PFSK-1 (cell line): ENCODE data around the gene TCOF1.

Experiments
- FOXP2 ChIP-seq: optimal IDR thresholded peaks from 2 replicates; pipeline ENCODE3; 2011; ENCODE audit warnings: borderline replicate concordance, control low read depth, inconsistent platforms; ENCODE audit not compliant: insufficient read depth; ENCODE audit errors: extremely low read length, extremely low read depth
- POLR2AphosphoS5 ChIP-seq: IDR thresholded peaks from 2 replicates; pipeline ENCODE4 v1.6.1; 2012; ENCODE audit warnings: low read depth, mild to moderate bottlenecking, control low read depth, low read length, moderate library complexity
- SIN3A ChIP-seq: IDR thresholded peaks from 2 replicates; pipeline ENCODE4 v1.6.1; 2012; ENCODE audit warnings: mild to moderate bottlenecking, low read length, moderate library complexity, borderline replicate concordance; ENCODE audit not compliant: insufficient read depth
- TAF1 ChIP-seq: IDR thresholded peaks from 2 replicates; pipeline ENCODE4 v1.6.1; 2012; ENCODE audit warnings: low read length, control low read depth, borderline replicate concordance; ENCODE audit not compliant: insufficient read depth
- TF ChIP-seq, protein P1 (sequence below), 2 experiments: IDR thresholded peaks; 2 replicates each; pipeline versions ENCODE4 v1.6.1 to v1.8.0; 2011 to 2012; ENCODE audit warnings: low read depth in 2 of 2, low read length in 2 of 2, control low read depth in 1 of 2, inconsistent platforms in 1 of 2, mild to moderate bottlenecking in 1 of 2, moderate library complexity in 1 of 2; ENCODE audit not compliant: insufficient read depth in 1 of 2

Gene TCOF1

DNA sequence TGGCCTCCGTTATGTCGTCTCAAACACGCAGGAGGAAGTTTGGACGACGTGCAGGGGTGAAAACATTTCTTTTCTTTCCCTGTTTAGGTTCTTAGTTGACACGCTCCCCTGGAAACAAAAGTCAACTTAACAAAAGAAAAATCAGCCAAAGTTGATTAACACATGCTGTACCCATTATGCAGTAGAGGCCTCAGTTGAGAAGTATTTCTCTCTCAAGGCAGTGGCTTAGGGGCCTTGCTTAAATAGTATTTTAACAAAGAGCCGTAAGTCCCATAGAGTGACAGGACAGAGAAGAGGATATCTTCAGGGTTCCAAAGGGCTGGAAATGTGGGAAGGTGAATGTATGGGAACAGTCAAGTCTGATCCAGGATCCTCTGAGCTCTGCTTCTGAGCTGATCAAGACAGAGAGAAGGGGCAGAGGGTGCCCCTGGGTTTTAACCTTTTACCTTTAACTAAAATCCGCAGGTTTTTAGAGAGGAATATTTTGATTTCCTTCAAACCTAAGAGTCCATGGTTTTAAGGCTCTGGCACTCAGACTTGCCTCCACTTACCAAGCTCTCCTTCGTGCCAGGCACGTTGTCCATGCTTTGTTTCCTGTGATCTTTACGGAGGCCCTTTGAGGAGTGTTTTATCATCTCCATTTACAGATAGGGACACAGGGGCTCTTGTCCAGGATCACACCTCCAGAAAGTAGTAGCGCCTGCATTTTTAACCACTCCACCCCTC is 55.8 kb downstream of the TCOF1 start:
- TF ChIP-seq POLR2AphosphoS5 (no peak), FOXP2 (no peak), SIN3A (no peak)
- TF ChIP-seq, protein P1, sequence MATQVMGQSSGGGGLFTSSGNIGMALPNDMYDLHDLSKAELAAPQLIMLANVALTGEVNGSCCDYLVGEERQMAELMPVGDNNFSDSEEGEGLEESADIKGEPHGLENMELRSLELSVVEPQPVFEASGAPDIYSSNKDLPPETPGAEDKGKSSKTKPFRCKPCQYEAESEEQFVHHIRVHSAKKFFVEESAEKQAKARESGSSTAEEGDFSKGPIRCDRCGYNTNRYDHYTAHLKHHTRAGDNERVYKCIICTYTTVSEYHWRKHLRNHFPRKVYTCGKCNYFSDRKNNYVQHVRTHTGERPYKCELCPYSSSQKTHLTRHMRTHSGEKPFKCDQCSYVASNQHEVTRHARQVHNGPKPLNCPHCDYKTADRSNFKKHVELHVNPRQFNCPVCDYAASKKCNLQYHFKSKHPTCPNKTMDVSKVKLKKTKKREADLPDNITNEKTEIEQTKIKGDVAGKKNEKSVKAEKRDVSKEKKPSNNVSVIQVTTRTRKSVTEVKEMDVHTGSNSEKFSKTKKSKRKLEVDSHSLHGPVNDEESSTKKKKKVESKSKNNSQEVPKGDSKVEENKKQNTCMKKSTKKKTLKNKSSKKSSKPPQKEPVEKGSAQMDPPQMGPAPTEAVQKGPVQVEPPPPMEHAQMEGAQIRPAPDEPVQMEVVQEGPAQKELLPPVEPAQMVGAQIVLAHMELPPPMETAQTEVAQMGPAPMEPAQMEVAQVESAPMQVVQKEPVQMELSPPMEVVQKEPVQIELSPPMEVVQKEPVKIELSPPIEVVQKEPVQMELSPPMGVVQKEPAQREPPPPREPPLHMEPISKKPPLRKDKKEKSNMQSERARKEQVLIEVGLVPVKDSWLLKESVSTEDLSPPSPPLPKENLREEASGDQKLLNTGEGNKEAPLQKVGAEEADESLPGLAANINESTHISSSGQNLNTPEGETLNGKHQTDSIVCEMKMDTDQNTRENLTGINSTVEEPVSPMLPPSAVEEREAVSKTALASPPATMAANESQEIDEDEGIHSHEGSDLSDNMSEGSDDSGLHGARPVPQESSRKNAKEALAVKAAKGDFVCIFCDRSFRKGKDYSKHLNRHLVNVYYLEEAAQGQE (IDR thresholded peaks at IDR 0.05; ENCODE audit: insufficient read depth in 1 of 2, low read depth in 2 of 2, low read length in 2 of 2), result no peak

DNA sequence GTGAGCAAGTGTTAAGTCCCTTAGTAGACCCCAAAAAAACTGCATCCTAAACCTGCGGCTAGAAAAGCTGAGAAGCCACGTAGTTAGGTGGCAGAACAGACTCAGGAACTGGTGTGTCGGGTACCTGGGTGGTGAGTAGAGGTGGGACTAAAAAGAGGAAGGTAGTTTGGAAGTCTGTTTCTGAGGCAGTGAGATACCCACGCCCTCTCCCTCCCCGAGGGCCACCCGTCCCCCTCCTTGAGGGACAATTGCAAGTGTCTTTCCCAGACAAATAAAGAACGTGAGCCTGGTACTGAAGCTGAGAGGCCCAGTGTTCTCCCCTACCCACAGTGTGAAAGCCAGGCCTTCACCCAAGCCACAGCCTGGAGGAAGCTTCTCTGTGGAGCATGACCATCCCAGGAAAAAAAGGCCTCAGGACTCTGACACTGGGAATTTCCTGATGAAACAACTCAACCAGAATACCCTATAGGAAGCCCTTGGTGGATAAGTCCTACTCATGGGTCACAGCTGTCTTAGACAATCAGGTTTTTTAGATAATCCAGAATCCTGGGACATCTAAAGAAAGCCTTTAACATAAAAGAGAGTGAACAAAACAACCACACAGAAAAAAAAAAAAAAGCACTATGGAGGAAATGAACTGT is 62.3 kb downstream of the TCOF1 start:
- TF ChIP-seq FOXP2, result no peak
- TF ChIP-seq, protein P1 (IDR thresholded peaks at IDR 0.05; ENCODE audit: insufficient read depth in 1 of 2, low read depth in 2 of 2, low read length in 2 of 2), result no peak
- no peak for TF ChIP-seq POLR2AphosphoS5
- TF ChIP-seq SIN3A, result no peak
- TF ChIP-seq TAF1, result no peak

DNA sequence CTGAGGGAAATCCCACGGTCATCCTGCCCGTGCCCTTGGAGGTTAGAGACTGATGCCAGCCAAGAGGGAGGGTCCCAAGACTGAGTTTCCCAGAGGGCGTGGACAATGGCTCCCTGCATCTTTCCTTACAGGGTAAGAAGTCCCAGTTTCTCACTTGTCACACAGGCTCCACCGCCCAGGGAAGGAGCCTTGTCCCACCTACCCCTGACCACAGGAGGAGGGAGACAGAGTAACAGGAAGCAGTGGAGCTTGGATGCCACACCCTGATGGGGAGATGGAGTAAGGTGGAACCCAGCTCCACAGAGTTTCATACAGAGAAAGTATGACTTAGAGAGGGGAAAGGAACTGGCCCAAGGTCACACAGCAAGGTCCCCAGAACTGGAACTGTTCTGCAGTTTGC is 64.6 kb downstream of the TCOF1 start:
- TF ChIP-seq, protein P1 (IDR thresholded peaks at IDR 0.05; ENCODE audit: insufficient read depth in 1 of 2, low read depth in 2 of 2, low read length in 2 of 2), result no peak

DNA sequence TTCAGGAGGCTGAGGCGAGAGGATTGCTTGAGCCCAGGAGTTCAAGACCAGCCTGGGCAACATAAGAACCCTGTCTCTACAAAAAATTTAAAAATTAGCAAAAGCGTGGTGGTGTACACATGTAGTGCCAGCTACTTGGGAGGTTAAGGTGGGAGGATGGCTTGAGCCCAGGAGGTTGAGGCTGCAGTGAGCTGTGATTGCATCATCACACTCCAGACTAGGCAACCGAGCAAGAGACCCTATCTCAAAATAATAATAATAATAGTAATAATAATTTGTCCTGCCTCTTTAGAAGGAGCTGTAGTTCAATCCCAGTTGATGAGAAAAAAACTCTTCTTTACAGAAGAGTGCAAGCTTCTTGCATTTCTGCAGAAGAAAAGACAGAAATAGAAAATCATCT is 65.3 kb downstream of the TCOF1 start:
- TF ChIP-seq TAF1, result no peak
- TF ChIP-seq, protein P1 (IDR thresholded peaks at IDR 0.05; ENCODE audit: insufficient read depth in 1 of 2, low read depth in 2 of 2, low read length in 2 of 2), result no peak
- no peak for TF ChIP-seq POLR2AphosphoS5
- TF ChIP-seq FOXP2, result no peak
- TF ChIP-seq SIN3A, result no peak
